NT2/D1 (cell line): ENCODE data around the gene DOK3.
"Not testable (repeated sequence)": the region's sequence is repeated elsewhere in the genome, so short reads cannot be mapped to it uniquely, and the experiment has no call there.

ENCODE experiments used
- DNase-seq: peaks from one replicate; pipeline ENCODE4 v3.0.0-alpha.2; 2011; ENCODE audit warnings: low read depth, low spot score
- H3K27me3 ChIP-seq: 2 replicates; pipeline ENCODE4 v1.6.0; 2011; ENCODE audit warnings: mild to moderate bottlenecking; ENCODE audit not compliant: insufficient read length, insufficient read depth
- H3K36me3 ChIP-seq: 2 replicates; pipeline ENCODE4 v1.6.1; 2011; ENCODE audit warnings: mild to moderate bottlenecking, low read length, mixed read lengths; ENCODE audit not compliant: insufficient read depth, insufficient read length
- H3K4me1 ChIP-seq: 2 replicates; pipeline ENCODE4 v1.5.1; 2011; ENCODE audit not compliant: insufficient read depth, insufficient read length
- H3K4me3 ChIP-seq: 2 replicates; pipeline ENCODE4 v1.5.1; 2011; ENCODE audit warnings: low read depth; ENCODE audit not compliant: insufficient read length
- H3K9ac ChIP-seq: 2 replicates; pipeline ENCODE4 v1.6.0; 2011; ENCODE audit warnings: low read depth; ENCODE audit not compliant: insufficient read length
- H3K9me3 ChIP-seq: 2 replicates; pipeline ENCODE4 v1.5.1; 2011; ENCODE audit warnings: mild to moderate bottlenecking, low read length; ENCODE audit not compliant: insufficient read depth
- SUZ12 ChIP-seq: IDR thresholded peaks from 2 replicates; pipeline ENCODE4 v1.6.1; 2011; ENCODE audit not compliant: insufficient read length, insufficient read depth; ENCODE audit errors: extremely low read depth
- YY1 ChIP-seq: IDR thresholded peaks from 2 replicates; pipeline ENCODE4 v1.6.1; 2011; ENCODE audit not compliant: insufficient read length, insufficient read depth
- ZNF274 ChIP-seq: IDR thresholded peaks from 2 replicates; pipeline ENCODE4 v1.6.1; 2011; ENCODE audit warnings: mild to moderate bottlenecking, low read depth, low read length

Gene DOK3

GRCh38 chr5:177490992-177491391 is 18.6 kb downstream of the DOK3 start:
- H3K9ac ChIP-seq = peak overlapping the region; percentile 51
- DNase-seq = no peak
- no peaks in the 10 kb centered on the region for H3K9me3 ChIP-seq
- no peaks in the 10 kb centered on the region for H3K27me3 ChIP-seq
- no peak for TF ChIP-seq YY1
- TF ChIP-seq SUZ12 = no peak
- peaks cover 92% of the 10 kb centered on the region for H3K36me3 ChIP-seq
- H3K4me1 ChIP-seq = peaks cover 60% of the 10 kb centered on the region
- no peak overlapping the region for H3K4me3 ChIP-seq

- TF ChIP-seq SUZ12 (no peak), ZNF274 (no peak), YY1 (no peak)
- no peak overlapping the region for H3K4me3 ChIP-seq
- H3K9me3 ChIP-seq = no peaks in the 10 kb centered on the region
- peaks cover 92% of the 10 kb centered on the region for H3K36me3 ChIP-seq
- DNase-seq = no peak
- peak overlapping the region; percentile 56 for H3K9ac ChIP-seq
- peaks cover 55% of the 10 kb centered on the region for H3K4me1 ChIP-seq
- no peaks in the 10 kb centered on the region for H3K27me3 ChIP-seq
Measured at GRCh38 chr5:177490311-177490991, 19.2 kb downstream of the DOK3 start.

DNA sequence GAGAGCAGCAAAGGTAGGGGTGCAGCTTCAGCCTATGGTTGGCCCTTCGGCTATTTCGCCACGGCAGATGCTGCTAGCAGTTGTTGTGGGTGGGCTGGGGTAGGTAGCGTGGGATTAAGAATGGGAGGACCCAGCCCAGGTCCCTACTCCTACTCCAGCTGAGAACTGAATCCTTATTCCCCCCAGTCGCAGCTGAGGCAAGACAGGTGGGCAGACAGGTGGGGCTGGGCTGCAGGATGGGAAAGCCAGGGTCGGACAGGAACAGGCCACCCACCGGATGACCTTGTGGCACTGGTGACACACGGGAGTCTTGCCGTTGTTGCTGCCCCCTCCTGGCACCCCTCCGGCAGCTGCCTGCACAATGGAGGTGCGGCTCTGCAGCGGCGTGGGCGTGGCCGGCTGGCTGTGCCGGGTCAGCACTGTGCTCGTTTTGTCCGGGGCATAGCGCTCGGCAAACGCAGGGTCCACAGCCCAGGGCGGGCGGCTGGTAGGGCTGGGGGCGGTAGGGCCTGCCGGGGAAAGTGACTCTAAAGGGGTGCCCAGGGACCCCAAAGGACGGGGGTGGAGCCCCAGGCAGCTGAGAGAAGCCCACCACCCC is 20.4 kb downstream of the DOK3 start:
- H3K9ac ChIP-seq = peak overlapping the region; percentile 56
- no peaks in the 10 kb centered on the region for H3K27me3 ChIP-seq
- peaks cover 52% of the 10 kb centered on the region for H3K4me1 ChIP-seq
- no peak overlapping the region for H3K4me3 ChIP-seq
- no peaks in the 10 kb centered on the region for H3K9me3 ChIP-seq
- DNase-seq = no peak
- H3K36me3 ChIP-seq = peaks cover 96% of the 10 kb centered on the region
- TF ChIP-seq SUZ12 = no peak
- TF ChIP-seq ZNF274 = no peak
- no peak for TF ChIP-seq YY1

DNA sequence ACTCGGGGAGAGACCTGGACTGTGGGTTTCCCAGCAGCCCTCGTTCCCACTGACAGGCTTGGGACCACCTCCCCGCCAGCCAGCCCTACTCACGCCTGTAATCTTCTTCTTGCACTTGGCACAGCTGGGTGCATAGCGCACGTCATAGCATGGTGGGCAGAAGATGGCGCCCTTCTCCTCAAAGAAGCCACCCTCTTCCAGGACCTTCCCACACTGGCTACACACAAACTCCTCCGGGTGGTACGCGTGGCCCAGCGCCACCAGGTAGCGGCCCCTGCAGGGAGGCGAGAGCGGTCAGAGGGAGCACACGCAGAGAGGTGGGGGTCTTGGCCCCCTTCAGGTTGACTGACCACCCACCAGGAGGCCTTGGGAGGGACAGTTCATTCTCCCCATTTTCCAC is 21.7 kb downstream of the DOK3 start:
- peaks cover 96% of the 10 kb centered on the region for H3K36me3 ChIP-seq

DNA sequence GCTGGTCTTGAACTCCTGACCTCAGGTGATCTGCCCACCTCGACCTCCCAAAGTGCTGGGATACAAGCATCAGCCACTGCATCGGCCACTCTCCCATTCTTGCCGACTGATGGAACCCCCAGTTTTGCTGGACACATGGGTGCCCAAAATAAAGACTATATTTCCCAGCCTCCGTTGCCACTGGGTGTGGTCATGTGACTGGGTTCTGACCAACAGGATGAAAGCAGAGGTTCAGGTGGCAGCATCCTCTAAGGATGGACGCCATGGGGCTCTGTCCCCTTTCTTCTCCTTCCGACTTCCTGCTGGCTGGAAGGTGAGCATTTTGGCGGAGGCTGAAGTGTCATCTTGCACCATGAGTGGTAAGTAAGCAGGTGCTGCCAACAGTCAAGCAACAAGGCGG is 22.5 kb downstream of the DOK3 start:
- Histone ChIP-seq H3K9me3 (no peaks in the 10 kb centered on the region), H3K9ac (no peak overlapping the region), H3K4me3 (no peak overlapping the region), H3K4me1 (peaks cover 39% of the 10 kb centered on the region), H3K27me3 (no peaks in the 10 kb centered on the region), H3K36me3 (peaks cover 96% of the 10 kb centered on the region)
- TF ChIP-seq YY1 (no peak), SUZ12 (no peak)
- no peak for DNase-seq

More for the DNA sequence above, 21.7 kb downstream of the DOK3 start:
- TF ChIP-seq YY1 = no peak
- no peak for TF ChIP-seq SUZ12
- TF ChIP-seq ZNF274 = no peak
- Histone ChIP-seq H3K4me3 (no peak overlapping the region), H3K27me3 (no peaks in the 10 kb centered on the region), H3K9me3 (no peaks in the 10 kb centered on the region), H3K9ac (peak overlapping the region; percentile 32), H3K4me1 (peaks cover 46% of the 10 kb centered on the region)
- DNase-seq = no peak

GRCh38 chr5:177486256-177486655 is 23.4 kb downstream of the DOK3 start:
- no peaks in the 10 kb centered on the region for H3K27me3 ChIP-seq
- H3K9me3 ChIP-seq = no peaks in the 10 kb centered on the region
- DNase-seq = no peak
- peaks cover 98% of the 10 kb centered on the region for H3K36me3 ChIP-seq
- peak overlapping the region; percentile 3 for H3K9ac ChIP-seq
- H3K4me3 ChIP-seq = no peak overlapping the region
- TF ChIP-seq YY1 (no peak), SUZ12 (no peak), ZNF274 (no peak)
- H3K4me1 ChIP-seq = peaks cover 35% of the 10 kb centered on the region

DNA sequence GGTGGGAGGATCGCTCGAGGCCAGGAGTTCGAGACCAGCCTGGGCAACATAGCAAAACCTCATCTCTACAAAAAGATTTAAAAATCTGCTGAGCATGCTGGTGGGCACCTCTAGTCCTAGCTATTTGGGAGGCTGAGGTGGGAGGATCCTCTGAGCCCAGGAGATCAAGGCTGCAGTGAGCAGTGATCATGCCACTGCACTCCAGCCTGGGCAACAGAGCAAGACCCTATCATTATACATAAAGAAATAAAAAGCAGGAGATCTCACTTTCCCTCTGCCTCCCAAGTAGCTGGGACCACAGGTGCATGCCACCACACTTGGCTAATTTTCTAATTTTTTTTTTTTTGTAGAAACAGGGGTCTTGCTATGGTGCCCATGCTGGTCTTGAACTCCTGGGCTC is 23.9 kb downstream of the DOK3 start:
- peaks cover 30% of the 10 kb centered on the region for H3K4me1 ChIP-seq
- not testable (repeated sequence) for H3K9ac ChIP-seq, DNase-seq, H3K4me3 ChIP-seq, H3K9me3 ChIP-seq, H3K27me3 ChIP-seq
- peaks cover 97% of the 10 kb centered on the region for H3K36me3 ChIP-seq
